DND-41 (cell line): ENCODE results near the gene CDC37L1.
A peak's percentile ranks its signal among the peaks of the same experiment; 100 is the strongest.

ENCODE experiments used
- ATAC-seq: fragments of 200-7000 bp; cut with Tn5 transposase; 3 replicates; pipeline ENCODE4 v1.9.1; 2021; ENCODE audit warnings: low read depth; ENCODE audit not compliant: insufficient read depth
- DNase-seq: peaks from one replicate; pipeline ENCODE4 v3.0.0-alpha.2; 2020
- H2AFZ ChIP-seq: 2 replicates; pipeline ENCODE4 v1.6.0; 2012; ENCODE audit warnings: low read depth, low read length
- H3K27ac ChIP-seq: 2 replicates; pipeline ENCODE4 v1.5.1; 2012; ENCODE audit warnings: low read length, inconsistent platforms
- H3K27me3 ChIP-seq: fragments of 200-600 bp; sonication (generic); 2 replicates; pipeline ENCODE4 v1.6.0; 2012; ENCODE audit warnings: low read length, mild to moderate bottlenecking, inconsistent platforms; ENCODE audit not compliant: insufficient read depth, poor library complexity
- H3K36me3 ChIP-seq: 2 replicates; pipeline ENCODE4 v1.5.1; 2012; ENCODE audit warnings: low read length, inconsistent platforms; ENCODE audit not compliant: insufficient read depth
- H3K4me1 ChIP-seq: 2 replicates; pipeline ENCODE4 v1.5.1; 2012; ENCODE audit warnings: mild to moderate bottlenecking, low read length; ENCODE audit not compliant: insufficient read depth
- H3K4me2 ChIP-seq: 2 replicates; pipeline ENCODE4 v1.6.0; 2012; ENCODE audit warnings: mild to moderate bottlenecking, moderate library complexity, low read length, inconsistent platforms; ENCODE audit not compliant: insufficient read depth
- H3K4me3 ChIP-seq, 2 experiments: fragments of 200-600 bp in 1 of 2; shearing (Covaris generic) in 1 of 2; 2 replicates each; pipeline ENCODE4 v1.5.1; 2012 to 2016; ENCODE audit warnings: inconsistent platforms in 2 of 2, low read length in 2 of 2, mild to moderate bottlenecking in 2 of 2, low read depth in 1 of 2, moderate library complexity in 1 of 2
- H3K79me2 ChIP-seq: 2 replicates; pipeline ENCODE4 v1.6.0; 2012; ENCODE audit warnings: low read length, inconsistent platforms; ENCODE audit not compliant: insufficient read depth
- H3K9ac ChIP-seq: 2 replicates; pipeline ENCODE4 v1.6.0; 2012; ENCODE audit warnings: low read depth, mild to moderate bottlenecking, inconsistent platforms, low read length, moderate library complexity
- H3K9me3 ChIP-seq: 2 replicates; pipeline ENCODE4 v1.5.1; 2012; ENCODE audit warnings: low read length, moderate library complexity, mild to moderate bottlenecking, inconsistent platforms; ENCODE audit not compliant: insufficient read depth, severe bottlenecking
- H4K20me1 ChIP-seq: 2 replicates; pipeline ENCODE4 v1.6.0; 2012; ENCODE audit warnings: low read length; ENCODE audit not compliant: insufficient read depth
- CTCF ChIP-seq: IDR thresholded peaks from 2 replicates; pipeline ENCODE4 v1.5.1; 2012; ENCODE audit warnings: borderline replicate concordance, low read length, moderate library complexity, mild to moderate bottlenecking; ENCODE audit not compliant: poor library complexity, severe bottlenecking; ENCODE audit errors: extremely low read depth
- EZH2 ChIP-seq: IDR thresholded peaks from 3 replicates; pipeline ENCODE4 v1.6.1; 2012; ENCODE audit warnings: borderline replicate concordance, low read depth, mild to moderate bottlenecking, moderate library complexity, low read length, inconsistent platforms; ENCODE audit not compliant: severe bottlenecking

Gene CDC37L1

GRCh38 chr9:4727593-4727992 lies 48.2 kb downstream of the CDC37L1 start:
- Histone ChIP-seq H3K79me2 (peaks cover 73% of the 10 kb centered on the region), H2AFZ (no peak overlapping the region), H3K4me1 (no peaks in the 10 kb centered on the region), H3K27ac (no peak overlapping the region), H3K4me2 (no peak overlapping the region), H3K4me3 (no peak overlapping the region), H3K9me3 (no peaks in the 10 kb centered on the region), H4K20me1 (peaks cover 10% of the 10 kb centered on the region; the same call in 1 of the 2 replicates), H3K36me3 (peaks cover 2% of the 10 kb centered on the region), H3K9ac (no peak overlapping the region), H3K27me3 (no peaks in the 10 kb centered on the region)
- DNase-seq (no peak), ATAC-seq (no peak)
- TF ChIP-seq EZH2 (no peak), CTCF (no peak)

GRCh38 chr9:4732890-4733289 lies 53.5 kb downstream of the CDC37L1 start:
- TF ChIP-seq CTCF, result no peak
- TF ChIP-seq EZH2, result no peak
- no peak for DNase-seq
- Histone ChIP-seq H3K4me3 (no peak overlapping the region), H3K36me3 (peaks cover 5% of the 10 kb centered on the region; the same call in 1 of the 2 replicates), H4K20me1 (peaks cover 14% of the 10 kb centered on the region), H2AFZ (no peak overlapping the region), H3K27ac (no peak overlapping the region), H3K4me1 (peaks cover 6% of the 10 kb centered on the region; the same call in 1 of the 2 replicates), H3K79me2 (peaks cover 91% of the 10 kb centered on the region), H3K4me2 (no peak overlapping the region), H3K27me3 (no peaks in the 10 kb centered on the region), H3K9ac (no peak overlapping the region), H3K9me3 (no peaks in the 10 kb centered on the region)
- no peak for ATAC-seq

- Histone ChIP-seq H4K20me1 (peaks cover 13% of the 10 kb centered on the region), H3K4me2 (no peak overlapping the region), H3K36me3 (peaks cover 5% of the 10 kb centered on the region; the same call in 1 of the 2 replicates), H3K9me3 (no peaks in the 10 kb centered on the region), H3K27me3 (no peaks in the 10 kb centered on the region), H3K4me1 (peaks cover 12% of the 10 kb centered on the region), H3K79me2 (peaks cover 94% of the 10 kb centered on the region), H2AFZ (no peak overlapping the region), H3K9ac (no peak overlapping the region), H3K27ac (no peak overlapping the region), H3K4me3 (no peak overlapping the region)
- ATAC-seq, result peak; percentile 29; the same call in 1 of the 3 replicates
- no peak for TF ChIP-seq EZH2
- TF ChIP-seq CTCF, result no peak
- no peak for DNase-seq
Measured at GRCh38 chr9:4734150-4734549, 54.8 kb downstream of the CDC37L1 start.
